Measurements from ENCODE around the gene PPP2R2C.

DNA sequence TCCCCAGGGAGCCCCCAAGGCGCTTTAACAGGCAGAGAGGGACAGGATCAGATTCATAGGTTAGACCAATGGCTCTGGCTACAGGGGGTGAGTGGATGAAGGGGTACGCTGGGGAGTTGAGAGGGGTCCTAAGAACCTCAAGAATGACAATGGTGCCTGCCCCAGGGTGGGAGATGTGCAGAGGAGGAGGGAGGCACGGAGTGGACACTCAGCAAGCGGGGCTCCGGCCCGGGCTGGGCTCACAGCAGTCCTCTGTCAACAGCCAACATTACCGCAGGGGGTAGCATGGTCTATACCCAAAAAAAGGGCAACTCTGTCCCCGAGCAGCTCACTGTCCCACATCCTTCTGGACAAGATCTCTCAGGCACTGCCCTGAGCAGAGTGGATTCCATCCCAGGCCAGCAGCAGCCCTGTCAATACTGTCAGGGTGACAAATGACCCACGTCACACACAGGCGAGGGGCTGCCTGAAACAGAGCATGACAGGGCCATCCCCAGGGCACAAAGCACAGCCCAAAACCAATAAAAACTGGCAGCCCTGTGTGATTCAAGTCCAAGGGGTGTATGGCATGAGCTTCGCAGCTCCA is 47.7 kb upstream of the PPP2R2C start:
- TF ChIP-seq POLR2A (IDR thresholded peaks at IDR 0.05), result no peak
- TF ChIP-seq CTCF (IDR thresholded peaks at IDR 0.05), result no peak
- TF ChIP-seq POLR2AphosphoS5 (IDR thresholded peaks at IDR 0.05), result no peak
